Transverse colon (tissue), 3 donors: ENCODE measurements around the gene RBP3.

ENCODE experiments used
- POLR2A ChIP-seq: fragments of 450-650 bp; IDR thresholded peaks from one replicate; pipeline ENCODE4 v1.6.1; 2016; ENCODE audit warnings: antibody characterized with exemption, mild to moderate bottlenecking, moderate library complexity
- TF ChIP-seq, protein P1 (sequence below), 5 experiments: fragments of 200-600 bp in 3 of 5; fragments of 450-650 bp in 2 of 5; sonication (generic) in 3 of 5; IDR thresholded peaks; 1 replicate in 2 of 5; 2 replicates in 3 of 5; pipeline ENCODE4 v1.5.1; 2016 to 2017; ENCODE audit warnings: antibody characterized with exemption in 5 of 5, inconsistent platforms in 3 of 5, mild to moderate bottlenecking in 2 of 5, moderate library complexity in 1 of 5

DNA sequence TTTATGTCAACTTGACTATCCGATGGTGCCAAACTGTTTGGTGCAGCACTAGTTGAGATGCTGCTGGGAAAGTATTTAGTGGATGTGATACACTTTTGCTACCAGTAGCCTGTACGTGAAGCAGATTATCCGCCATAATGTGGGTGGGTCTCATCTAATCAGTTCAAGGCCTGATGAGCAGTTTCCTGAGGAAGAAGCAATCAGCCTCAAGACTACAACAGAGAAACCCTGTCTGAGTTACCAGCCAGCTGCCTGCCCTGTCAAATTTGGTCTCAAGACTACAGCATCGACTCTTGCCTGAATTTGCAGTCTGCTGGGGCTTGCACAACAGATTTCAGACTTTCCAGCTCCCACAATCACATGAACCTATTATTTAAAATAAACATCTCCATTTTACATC is 10.9 kb upstream of the RBP3 start:
- TF ChIP-seq, protein P1, sequence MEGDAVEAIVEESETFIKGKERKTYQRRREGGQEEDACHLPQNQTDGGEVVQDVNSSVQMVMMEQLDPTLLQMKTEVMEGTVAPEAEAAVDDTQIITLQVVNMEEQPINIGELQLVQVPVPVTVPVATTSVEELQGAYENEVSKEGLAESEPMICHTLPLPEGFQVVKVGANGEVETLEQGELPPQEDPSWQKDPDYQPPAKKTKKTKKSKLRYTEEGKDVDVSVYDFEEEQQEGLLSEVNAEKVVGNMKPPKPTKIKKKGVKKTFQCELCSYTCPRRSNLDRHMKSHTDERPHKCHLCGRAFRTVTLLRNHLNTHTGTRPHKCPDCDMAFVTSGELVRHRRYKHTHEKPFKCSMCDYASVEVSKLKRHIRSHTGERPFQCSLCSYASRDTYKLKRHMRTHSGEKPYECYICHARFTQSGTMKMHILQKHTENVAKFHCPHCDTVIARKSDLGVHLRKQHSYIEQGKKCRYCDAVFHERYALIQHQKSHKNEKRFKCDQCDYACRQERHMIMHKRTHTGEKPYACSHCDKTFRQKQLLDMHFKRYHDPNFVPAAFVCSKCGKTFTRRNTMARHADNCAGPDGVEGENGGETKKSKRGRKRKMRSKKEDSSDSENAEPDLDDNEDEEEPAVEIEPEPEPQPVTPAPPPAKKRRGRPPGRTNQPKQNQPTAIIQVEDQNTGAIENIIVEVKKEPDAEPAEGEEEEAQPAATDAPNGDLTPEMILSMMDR (IDR thresholded peaks at IDR 0.05): no peak
- no peak for TF ChIP-seq POLR2A
